HG02588 (cell line): ENCODE data around the gene TM7SF3.

Source experiments
- ATAC-seq: cut with Tn5 transposase; IDR thresholded peaks from one replicate; pipeline ENCODE4 v1.9.1; 2021; ENCODE audit warnings: mild to moderate bottlenecking, moderate library complexity; ENCODE audit not compliant: unreplicated experiment

Gene TM7SF3

DNA sequence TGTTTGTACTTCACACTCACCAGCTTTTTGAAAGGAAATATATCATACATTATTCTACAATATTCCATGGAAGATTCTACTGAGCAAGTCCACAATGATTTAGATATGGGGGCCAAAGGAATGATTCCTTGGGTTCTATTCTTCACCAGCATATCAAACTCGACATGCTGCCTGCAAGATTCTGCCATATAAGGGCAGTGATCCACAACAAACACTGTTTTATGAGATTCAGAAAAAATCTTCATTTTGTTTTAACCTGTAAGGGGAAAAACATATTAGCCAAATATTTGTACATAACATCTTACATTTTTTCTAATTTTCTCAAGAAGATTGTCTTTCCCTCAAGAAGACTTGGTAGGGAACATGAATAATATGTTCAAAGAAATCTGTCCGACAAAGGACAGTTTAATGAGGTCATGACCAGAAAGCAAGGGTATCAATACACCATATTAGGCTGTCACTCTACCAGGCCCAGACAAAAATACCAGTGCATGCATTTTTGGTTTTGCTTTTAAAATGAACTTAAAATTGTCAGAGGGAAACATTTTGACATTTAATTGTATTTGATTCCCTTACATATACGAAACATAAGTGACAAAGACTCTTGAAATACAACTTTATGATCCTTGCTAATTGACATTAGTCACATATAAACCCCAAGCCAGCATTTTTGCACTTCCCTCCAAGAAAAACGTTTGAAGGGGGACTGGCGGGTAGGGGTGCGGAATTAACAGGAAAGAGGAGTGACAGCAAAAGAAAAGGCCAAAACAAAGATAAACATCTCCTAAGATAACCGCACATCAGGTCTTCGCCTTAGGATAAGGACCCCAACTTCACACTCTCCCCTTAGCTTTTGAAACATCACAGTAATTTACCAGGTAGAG is 77.4 kb downstream of the TM7SF3 start:
- no peak for ATAC-seq

- ATAC-seq, result no peak
These were observed 78.4 kb downstream of the TM7SF3 start for GRCh38 chr12:26935636-26936378.

- ATAC-seq, result no peak
These were observed 84.6 kb downstream of the TM7SF3 start for GRCh38 chr12:26929590-26929989.

- no peak for ATAC-seq
These were observed 85.5 kb downstream of the TM7SF3 start for GRCh38 chr12:26928661-26929060.
